Muscle of leg (tissue), 11 donors: Measurements from ENCODE around the gene KCNMA1. TPM values are rescaled to one million over a fixed set of nuclear protein-coding genes. Genes with fewer than 3 reads are reported as not detected.
A peak's percentile ranks its signal among the peaks of the same experiment; 100 is the strongest.

Experiments used
- DNase-seq: peaks from one replicate; pipeline ENCODE4 v3.0.0; 2013
- H3K27ac ChIP-seq: one replicate; pipeline ENCODE4 v1.5.1; 2013; ENCODE audit warnings: mild to moderate bottlenecking, low read length, control low read depth
- H3K27me3 ChIP-seq: one replicate; pipeline ENCODE4 v1.6.1; 2013; ENCODE audit warnings: low read length; ENCODE audit not compliant: control insufficient read depth, insufficient read depth
- H3K36me3 ChIP-seq: one replicate; pipeline ENCODE4 v1.6.1; 2013; ENCODE audit warnings: low read length; ENCODE audit not compliant: control insufficient read depth, insufficient read depth
- H3K4me1 ChIP-seq: one replicate; pipeline ENCODE4 v1.6.1; 2013; ENCODE audit warnings: low read length; ENCODE audit not compliant: control insufficient read depth, insufficient read depth
- H3K4me3 ChIP-seq: one replicate; pipeline ENCODE4 v1.5.1; 2013; ENCODE audit warnings: low read length, control low read depth
- H3K9me3 ChIP-seq: replicated peaks from 2 replicates; pipeline ENCODE4 v1.6.1; 2013; ENCODE audit warnings: low read depth, low read length; ENCODE audit not compliant: control insufficient read depth
- WGBS: methylation state at CpG from one replicate; pipeline ENCODE4 v1.1.5; 2013; ENCODE audit warnings: missing lambda C conversion rate; ENCODE audit not compliant: insufficient coverage; 5-methylcytosine and 5-hydroxymethylcytosine counted together
- polyA plus RNA-seq, 8 donors: library from polyadenylated mRNA; unstranded; fragments of 120-200 nt; gene quantifications; one replicate each; pipeline versions ENCODE4 v1.2.1 to v1.2.3, GENCODE V29; 2013; ENCODE audit warnings: inconsistent platforms in 1 of 8, low replicate concordance in 1 of 8; ENCODE audit not compliant: insufficient read length in 8 of 8, insufficient read depth in 1 of 8
- total RNA-seq: library from RNA; stranded (reverse); fragments of 120-200 nt; gene quantifications from one replicate; pipeline ENCODE4 v1.2.4, GENCODE V29; 2013

The KCNMA1 gene
- total and polyA plus RNA-seq, 9 donors, result 12.7 to 23.3 (median 18.2) TPM

GRCh38 chr10:77006836-77007511, 630.6 kb downstream of the KCNMA1 start:
- DNase-seq, result no peak
- Histone ChIP-seq H3K4me1 (peaks cover 6% of the 10 kb centered on the region), H3K9me3 (peaks cover 4% of the 10 kb centered on the region), H3K27ac (no peak overlapping the region), H3K36me3 (no peaks in the 10 kb centered on the region), H3K27me3 (no peaks in the 10 kb centered on the region), H3K4me3 (no peak overlapping the region)
- WGBS, result no CpG with 5 or more reads among the region's 2 CpGs

DNA sequence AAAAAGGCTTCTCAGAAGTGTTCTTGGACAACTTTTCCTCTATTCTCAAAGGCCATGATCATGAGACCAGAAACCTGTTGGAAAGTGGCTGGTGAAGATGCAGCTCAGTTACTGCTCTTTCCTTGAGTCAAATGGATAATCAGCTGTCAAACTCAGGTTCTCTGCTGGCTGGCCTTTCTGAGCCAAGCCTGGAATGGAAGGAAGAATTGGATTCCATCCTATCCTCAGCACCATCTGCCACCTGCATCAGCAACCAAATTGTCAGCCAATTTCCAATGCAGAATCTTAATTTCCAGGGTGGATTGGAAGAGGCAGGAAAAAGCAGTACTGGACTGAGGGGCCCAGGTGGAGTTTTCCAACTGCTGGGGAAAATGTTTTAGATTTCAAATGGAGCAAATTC, 631.7 kb downstream of the KCNMA1 start:
- H3K36me3 ChIP-seq, result no peaks in the 10 kb centered on the region
- peak overlapping the region; percentile 30 for H3K27ac ChIP-seq

GRCh38 chr10:77004917-77005564, 632.6 kb downstream of the KCNMA1 start:
- peak overlapping the region; percentile 30 for H3K27ac ChIP-seq
- 67% methylated on average over 1 of the region's 3 CpGs for WGBS
- peaks cover 4% of the 10 kb centered on the region for H3K9me3 ChIP-seq
- no peak overlapping the region for H3K4me3 ChIP-seq
- peaks cover 6% of the 10 kb centered on the region for H3K4me1 ChIP-seq
- H3K27me3 ChIP-seq, result no peaks in the 10 kb centered on the region
- DNase-seq, result peak; percentile 91
- no peaks in the 10 kb centered on the region for H3K36me3 ChIP-seq

More for the DNA sequence above, 631.7 kb downstream of the KCNMA1 start:
- no peaks in the 10 kb centered on the region for H3K27me3 ChIP-seq
- H3K4me1 ChIP-seq, result peaks cover 6% of the 10 kb centered on the region
- H3K4me3 ChIP-seq, result no peak overlapping the region
- peaks cover 4% of the 10 kb centered on the region for H3K9me3 ChIP-seq
- DNase-seq, result peak; percentile 48

DNA sequence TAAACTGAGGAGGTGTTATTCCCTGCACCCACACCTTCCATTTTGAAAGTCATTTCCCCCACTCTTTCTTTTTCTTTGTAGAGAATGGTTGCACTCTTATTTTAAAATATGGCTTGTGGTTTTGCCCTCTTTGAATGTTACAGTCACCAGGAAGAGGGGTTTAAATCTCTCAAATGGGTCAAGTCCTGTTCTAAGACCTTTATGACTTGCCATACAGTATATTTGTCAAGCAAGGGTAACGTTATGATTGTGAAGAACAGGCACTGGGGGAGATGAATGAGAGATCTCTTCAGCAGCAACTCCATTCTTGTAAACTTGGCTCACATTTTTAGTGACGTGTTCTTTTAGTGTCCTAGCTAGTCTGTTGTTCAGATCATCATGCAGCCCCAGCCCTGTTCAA, 634.7 kb downstream of the KCNMA1 start:
- WGBS, result no CpG with 5 or more reads among the region's 2 CpGs
- no peaks in the 10 kb centered on the region for H3K36me3 ChIP-seq
- H3K9me3 ChIP-seq, result peaks cover 4% of the 10 kb centered on the region
- H3K27me3 ChIP-seq, result no peaks in the 10 kb centered on the region
- no peak overlapping the region for H3K4me3 ChIP-seq
- DNase-seq, result no peak
- peaks cover 11% of the 10 kb centered on the region for H3K4me1 ChIP-seq
- no peak overlapping the region for H3K27ac ChIP-seq

DNA sequence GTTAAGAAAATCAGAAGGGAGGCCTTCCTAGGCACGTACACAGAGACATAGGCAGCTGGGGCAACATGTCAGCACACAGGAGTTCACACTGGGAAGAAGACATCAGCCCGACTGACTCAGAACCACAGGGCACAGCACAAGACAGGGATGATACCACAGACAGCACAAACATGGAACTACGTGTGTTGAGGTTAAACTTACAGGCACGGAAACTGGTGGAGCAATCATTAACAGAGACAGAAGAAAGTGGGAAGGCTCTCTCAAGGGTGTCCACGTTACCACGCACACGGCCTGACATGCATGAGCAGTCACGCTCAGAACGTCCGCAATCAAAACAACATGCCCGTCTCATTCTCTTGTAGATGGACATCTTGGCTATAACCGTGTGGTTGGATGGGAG, 636.4 kb downstream of the KCNMA1 start:
- no peaks in the 10 kb centered on the region for H3K27me3 ChIP-seq
- H3K27ac ChIP-seq, result no peak overlapping the region
- no peak for DNase-seq
- H3K4me3 ChIP-seq, result no peak overlapping the region
- H3K4me1 ChIP-seq, result peaks cover 11% of the 10 kb centered on the region
- WGBS, result 89% methylated on average over 11 of the region's 12 CpGs
- no peaks in the 10 kb centered on the region for H3K9me3 ChIP-seq
- H3K36me3 ChIP-seq, result no peaks in the 10 kb centered on the region

DNA sequence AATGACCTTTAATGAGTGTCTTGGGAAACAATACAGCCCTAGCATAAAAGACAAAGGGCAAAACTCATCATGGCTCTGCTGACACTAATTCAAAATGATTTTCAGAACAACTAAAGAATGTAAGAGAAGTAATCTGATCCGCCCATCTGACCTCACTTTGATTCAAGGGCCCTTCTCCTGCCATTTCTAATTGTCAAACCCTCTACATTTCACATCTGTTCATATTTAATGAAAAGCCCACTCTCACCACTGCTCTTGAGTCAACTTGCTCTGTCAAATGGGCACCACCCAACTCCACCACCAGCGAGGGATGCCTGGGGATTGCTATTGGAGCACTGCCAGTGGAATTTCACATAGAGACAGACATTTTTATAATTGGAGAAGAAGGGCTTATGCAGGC, 639.2 kb downstream of the KCNMA1 start:
- no peak overlapping the region for H3K27ac ChIP-seq
- no peaks in the 10 kb centered on the region for H3K9me3 ChIP-seq
- no peak overlapping the region for H3K4me3 ChIP-seq
- no CpG with 5 or more reads among the region's 2 CpGs for WGBS
- no peak for DNase-seq
- H3K27me3 ChIP-seq, result no peaks in the 10 kb centered on the region
- H3K36me3 ChIP-seq, result no peaks in the 10 kb centered on the region
- peaks cover 8% of the 10 kb centered on the region for H3K4me1 ChIP-seq

- WGBS, result 75% methylated on average over 2 of the region's 3 CpGs
- Histone ChIP-seq H3K4me1 (peaks cover 11% of the 10 kb centered on the region), H3K27ac (no peak overlapping the region), H3K4me3 (no peak overlapping the region), H3K27me3 (no peaks in the 10 kb centered on the region), H3K9me3 (no peaks in the 10 kb centered on the region), H3K36me3 (no peaks in the 10 kb centered on the region)
- DNase-seq, result no peak
These were observed 640.0 kb downstream of the KCNMA1 start for GRCh38 chr10:76997631-76998030.

GRCh38 chr10:76995023-76995422, 642.6 kb downstream of the KCNMA1 start:
- no peaks in the 10 kb centered on the region for H3K9me3 ChIP-seq
- no peak for DNase-seq
- no peak overlapping the region for H3K4me3 ChIP-seq
- 93% methylated on average over 7 of the region's 11 CpGs for WGBS
- no peak overlapping the region for H3K27ac ChIP-seq
- H3K36me3 ChIP-seq, result no peaks in the 10 kb centered on the region
- peaks cover 18% of the 10 kb centered on the region for H3K4me1 ChIP-seq
- H3K27me3 ChIP-seq, result no peaks in the 10 kb centered on the region

DNA sequence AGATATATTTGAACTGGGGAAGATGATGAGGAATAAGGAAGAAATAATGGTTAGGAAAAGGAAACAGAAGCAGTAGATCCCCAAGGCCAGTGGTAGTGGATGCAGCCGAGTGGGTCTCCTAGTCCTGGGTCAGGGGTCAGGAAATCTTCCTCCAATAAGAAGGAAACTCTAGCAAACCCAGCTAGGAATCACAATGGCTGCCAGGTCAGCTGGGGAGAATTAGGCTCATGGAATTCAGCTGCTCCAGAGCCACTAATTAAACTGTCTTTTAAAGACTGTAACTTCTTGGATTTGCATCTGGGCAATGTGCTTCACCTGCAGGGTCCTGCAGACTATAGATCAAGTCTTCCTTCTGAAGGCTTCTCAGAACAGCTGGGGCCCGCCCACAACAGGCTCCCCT, 644.4 kb downstream of the KCNMA1 start:
- no peaks in the 10 kb centered on the region for H3K27me3 ChIP-seq
- no peaks in the 10 kb centered on the region for H3K36me3 ChIP-seq
- H3K4me1 ChIP-seq, result peaks cover 13% of the 10 kb centered on the region
- peak; percentile 60 for DNase-seq
- WGBS, result 65% methylated on average over 2 of the region's 2 CpGs
- no peaks in the 10 kb centered on the region for H3K9me3 ChIP-seq
- H3K4me3 ChIP-seq, result no peak overlapping the region
- H3K27ac ChIP-seq, result no peak overlapping the region

DNA sequence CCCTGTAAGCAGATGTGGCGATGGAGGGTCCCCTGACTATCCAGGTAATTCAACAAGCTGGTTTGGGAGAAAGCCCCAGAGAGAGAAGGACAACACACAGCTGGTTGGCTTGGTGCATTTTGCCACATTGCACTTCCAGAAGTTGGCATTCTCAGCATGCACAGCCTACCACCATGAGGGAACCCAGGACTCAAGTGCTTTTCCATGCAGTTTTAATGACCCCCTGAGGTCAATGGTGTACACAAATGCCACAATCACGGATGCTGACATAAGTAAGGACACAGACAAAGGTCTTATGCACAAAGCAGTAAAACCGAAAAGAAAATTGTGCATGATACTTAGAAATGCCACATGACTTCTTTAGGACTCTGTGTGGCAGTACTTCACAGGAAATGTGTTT, 645.1 kb downstream of the KCNMA1 start:
- Histone ChIP-seq H3K36me3 (no peaks in the 10 kb centered on the region), H3K4me3 (no peak overlapping the region), H3K27me3 (no peaks in the 10 kb centered on the region), H3K4me1 (peaks cover 13% of the 10 kb centered on the region), H3K27ac (no peak overlapping the region), H3K9me3 (no peaks in the 10 kb centered on the region)
- no peak for DNase-seq
- WGBS, result 76% methylated on average over 3 of the region's 3 CpGs
